DMS 273 (cell line): ENCODE measurements around the gene SND1.
"Not testable (repeated sequence)": the region's sequence is repeated elsewhere in the genome, so short reads cannot be mapped to it uniquely, and the experiment has no call there.

Experiments
- DNase-seq: peaks from one replicate; lab custom pipeline; 2025; ENCODE audit not compliant: unreplicated experiment; lab: John Stamatoyannopoulos, UW

SND1 gene

DNA sequence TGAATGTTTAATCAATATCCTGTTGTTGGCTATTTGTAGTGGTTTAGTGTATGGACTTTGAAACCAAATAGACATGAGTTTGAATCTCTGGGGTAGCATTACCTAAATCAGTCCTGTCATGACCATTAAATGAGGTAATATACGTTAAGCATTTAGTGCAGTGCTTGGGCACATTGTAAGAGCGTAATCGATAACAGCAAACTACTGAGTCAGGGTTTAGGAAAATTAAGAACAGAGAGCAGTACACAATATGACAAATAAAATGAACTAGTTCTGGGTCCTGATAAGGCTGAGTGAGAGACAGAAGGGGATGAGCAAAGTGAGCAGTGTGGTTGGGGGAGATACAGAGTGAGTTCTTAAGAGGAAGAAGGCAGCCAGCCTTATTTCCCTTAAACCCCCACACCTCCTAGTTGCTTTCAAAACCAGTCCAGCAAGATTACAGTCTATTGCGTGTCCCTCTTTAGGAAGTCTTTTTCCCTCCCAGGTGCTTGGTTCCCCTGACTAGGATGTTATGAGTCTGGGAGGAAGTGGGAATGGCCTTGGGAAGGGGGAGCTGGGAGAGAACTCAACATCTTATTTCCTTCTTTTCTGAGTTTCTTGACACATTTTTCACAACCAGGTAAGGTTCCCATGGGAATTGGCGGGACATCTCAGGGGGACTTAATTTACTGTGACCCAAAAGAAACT, 171.0 kb downstream of the SND1 start:
- no peak for DNase-seq

- no peak for DNase-seq
These were observed 172.7 kb downstream of the SND1 start for GRCh38 chr7:127824682-127825081.

GRCh38 chr7:127828843-127829500, 177.0 kb downstream of the SND1 start:
- DNase-seq: peak; percentile 36

GRCh38 chr7:127831318-127832219, 179.6 kb downstream of the SND1 start:
- peak; percentile 98 for DNase-seq

- DNase-seq: no peak
These were observed 180.6 kb downstream of the SND1 start for GRCh38 chr7:127832592-127832991.

- DNase-seq: no peak
These were observed 181.6 kb downstream of the SND1 start for GRCh38 chr7:127833641-127834040.

DNA sequence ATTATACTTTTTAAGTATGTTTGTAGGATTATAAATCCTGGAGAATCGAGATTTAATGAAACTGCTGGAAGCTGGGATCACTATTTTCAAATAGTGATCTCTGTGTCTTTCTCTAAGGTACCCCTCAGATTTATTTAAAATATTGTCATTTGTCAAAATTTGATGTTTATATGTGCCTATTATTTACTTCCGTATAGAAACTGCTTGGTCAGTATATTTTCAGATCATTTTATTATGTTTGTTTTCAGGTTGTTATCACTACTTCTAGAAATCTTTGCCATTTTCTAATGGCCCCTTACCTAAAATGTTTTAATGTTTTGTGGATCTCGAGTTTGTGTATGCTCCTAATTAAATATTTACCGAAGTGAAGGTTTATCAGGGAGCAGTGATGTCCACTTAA, 183.7 kb downstream of the SND1 start:
- DNase-seq: no peak

GRCh38 chr7:127837816-127838410, 185.9 kb downstream of the SND1 start:
- DNase-seq: not testable (repeated sequence)

- no peak for DNase-seq
These were observed 186.9 kb downstream of the SND1 start for GRCh38 chr7:127838816-127839415.

DNA sequence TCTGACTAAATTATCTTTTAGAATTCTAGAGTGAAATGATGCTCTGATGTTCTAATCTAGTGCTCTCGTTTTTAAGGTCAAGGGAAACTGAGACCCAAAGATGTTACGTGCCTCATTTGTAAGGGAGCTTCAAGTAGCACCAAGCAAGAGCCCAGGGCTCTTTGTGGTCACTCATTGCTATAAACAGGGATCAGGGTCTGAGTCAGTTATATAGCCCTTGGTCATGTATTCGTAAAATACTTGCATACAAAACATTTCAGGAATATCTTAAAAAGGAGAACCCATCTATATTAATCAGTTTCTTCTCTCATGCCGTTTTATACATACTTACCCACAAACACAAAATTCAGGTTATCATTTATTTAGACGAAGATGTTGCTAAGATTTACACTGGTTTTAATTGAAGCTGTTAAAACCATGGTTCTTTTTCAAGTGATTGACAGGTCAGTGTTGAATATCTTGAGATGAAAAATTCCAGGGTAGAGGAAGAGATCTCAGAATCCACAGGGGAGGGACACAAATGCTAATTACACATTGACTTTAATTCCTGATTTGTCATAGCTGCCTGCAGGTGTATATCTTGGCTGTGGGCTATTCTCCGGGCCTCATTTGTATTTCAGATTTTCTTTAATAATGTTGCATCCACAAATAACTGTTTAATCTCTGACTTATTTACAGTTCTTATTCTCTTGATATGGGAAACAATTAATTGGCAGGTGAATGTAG, 188.4 kb downstream of the SND1 start:
- no peak for DNase-seq

- no peak for DNase-seq
These were observed 192.2 kb downstream of the SND1 start for GRCh38 chr7:127844165-127844564.

- DNase-seq: peak; percentile 91
These were observed 192.8 kb downstream of the SND1 start for GRCh38 chr7:127844707-127845331.

- DNase-seq: peak; percentile 45
These were observed 193.7 kb downstream of the SND1 start for GRCh38 chr7:127845522-127846214.

DNA sequence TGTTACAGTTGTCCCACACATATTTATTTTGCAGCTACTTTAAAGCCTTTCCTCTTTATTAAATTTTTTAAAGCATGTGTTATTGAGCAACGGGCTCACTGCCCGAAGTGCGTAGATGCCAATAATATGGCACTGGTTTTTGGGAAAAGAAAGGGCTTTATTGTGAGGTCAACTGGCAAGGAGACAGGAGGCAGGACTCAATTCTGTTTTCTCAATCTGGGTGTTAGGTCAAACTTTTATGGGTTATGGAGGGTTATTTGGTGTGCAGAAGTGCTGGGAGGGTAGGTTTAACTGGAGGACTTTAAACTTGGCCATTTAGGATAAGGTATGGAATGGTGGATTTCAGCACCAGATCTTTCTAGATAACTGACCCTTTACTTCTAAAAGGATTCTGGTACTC, 195.6 kb downstream of the SND1 start:
- DNase-seq: no peak

GRCh38 chr7:127848241-127848640, 196.2 kb downstream of the SND1 start:
- no peak for DNase-seq

GRCh38 chr7:127850195-127850594, 198.2 kb downstream of the SND1 start:
- DNase-seq: no peak

DNA sequence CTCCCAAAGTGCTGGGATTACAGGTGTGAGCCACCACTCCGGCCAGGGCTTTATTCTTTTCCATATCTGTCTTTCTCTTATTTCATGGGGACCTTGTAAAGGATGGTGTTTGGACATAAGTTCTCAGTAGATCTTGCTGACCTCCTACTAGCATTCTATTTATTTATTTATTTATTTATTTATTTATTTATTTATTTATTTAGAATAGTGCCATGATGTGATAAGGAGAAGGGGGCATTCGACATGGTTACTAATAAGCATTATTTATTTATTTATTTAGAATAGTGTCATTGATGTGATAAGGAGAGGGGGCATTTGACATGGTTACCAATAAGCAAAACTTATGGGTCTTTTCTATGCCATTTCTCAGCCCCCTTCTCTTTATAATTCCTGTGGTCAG, 202.4 kb downstream of the SND1 start:
- no peak for DNase-seq

DNA sequence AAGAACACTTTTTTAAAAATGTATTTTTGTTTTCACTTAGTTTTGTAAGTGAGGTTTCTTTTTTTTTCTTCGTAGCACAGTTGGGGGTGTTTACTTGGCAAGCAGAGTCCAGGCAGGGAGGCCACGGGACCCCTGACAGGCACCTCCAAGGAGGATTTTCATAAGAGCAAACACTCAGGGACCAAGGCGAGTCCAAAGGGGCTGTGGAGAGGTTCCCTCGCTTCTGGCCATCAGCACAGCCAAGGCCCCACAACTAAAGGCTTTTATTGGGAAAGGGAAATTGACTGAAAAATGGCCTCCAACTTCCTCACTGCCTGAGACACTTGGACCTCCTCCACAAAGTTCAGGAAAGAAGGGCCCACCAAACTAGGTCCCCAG, 205.5 kb downstream of the SND1 start:
- DNase-seq: no peak
